ENCODE data around the gene CARMIL3.
"Not testable (repeated sequence)": the region's sequence is repeated elsewhere in the genome, so short reads cannot be mapped to it uniquely, and the experiment has no call there.

GRCh38 chr14:24049002-24049401 lies 2.8 kb upstream of the CARMIL3 start:
- not testable (repeated sequence) for TF ChIP-seq POLR2A, CTCF (IDR thresholded peaks at IDR 0.05)

All from right lobe of liver (tissue), 4 donors.